ENCODE measurements around the gene ZNF775.

Gene ZNF775

DNA sequence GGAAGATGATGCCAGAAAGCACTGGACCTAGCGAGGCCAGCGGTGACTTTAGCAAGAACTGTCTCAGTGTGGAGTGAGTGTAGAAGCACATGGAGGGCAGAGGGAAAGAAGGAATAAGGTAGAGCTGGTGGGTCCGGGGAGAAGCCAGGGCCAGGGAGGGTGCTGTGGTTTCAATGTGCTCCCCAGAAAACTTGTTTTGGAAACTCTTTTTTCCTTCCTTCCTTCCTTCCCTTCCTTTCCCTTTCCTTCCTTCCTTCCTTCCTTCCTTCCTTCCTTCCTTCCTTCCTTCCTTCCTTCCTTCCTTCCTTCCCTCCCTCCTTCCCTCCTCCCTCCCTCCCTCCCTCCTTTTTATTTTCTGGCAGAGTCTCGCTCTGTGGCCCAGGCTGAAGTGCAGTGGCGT lies 32.2 kb upstream of the ZNF775 start:
- DNase-seq: no peak

DNA sequence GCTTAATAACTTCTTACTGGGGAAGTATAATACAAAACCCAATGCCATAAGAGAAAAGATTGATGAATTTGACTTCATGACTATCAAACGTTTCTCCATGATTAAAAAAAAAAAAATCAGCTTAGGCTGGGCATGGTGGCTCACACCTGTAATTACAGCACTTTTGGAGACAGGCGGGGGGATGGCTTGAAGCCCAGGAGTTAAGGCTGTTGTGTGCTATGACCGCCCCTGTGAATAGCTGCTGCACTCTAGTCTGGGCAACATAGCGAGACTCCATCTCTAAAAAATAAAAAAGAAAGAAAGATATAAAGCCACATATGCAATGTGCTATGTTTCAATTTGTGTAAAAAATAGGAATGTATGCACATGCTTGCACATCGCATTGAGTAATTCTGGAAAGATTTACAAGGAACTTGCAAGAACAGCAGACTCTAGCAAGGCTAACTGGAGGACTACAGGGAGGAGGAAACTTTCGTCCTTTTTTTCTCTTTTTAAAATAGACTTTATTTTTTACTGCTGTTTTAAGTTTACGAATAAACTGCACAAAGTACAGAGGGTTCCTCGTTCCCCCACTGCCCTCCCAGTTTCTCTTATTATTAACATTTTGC lies 27.4 kb upstream of the ZNF775 start:
- DNase-seq: no peak

DNA sequence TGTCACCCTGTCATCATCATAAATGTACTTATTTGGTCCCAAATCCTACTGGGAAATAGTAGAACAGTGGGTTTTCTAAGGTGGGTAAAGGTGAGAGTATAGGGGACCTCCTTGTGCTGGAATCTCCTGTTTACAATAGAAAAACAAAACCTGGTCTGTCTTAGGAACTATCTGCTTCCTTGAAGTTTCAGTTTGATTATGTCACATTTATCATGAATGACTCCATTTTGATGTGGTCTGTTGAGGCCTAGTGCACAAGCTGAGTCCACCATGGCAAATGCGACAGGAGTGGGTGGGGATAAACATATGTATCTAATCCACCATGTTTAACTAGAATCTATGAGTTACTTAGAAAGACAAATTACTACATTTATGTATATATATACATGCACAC lies 23.5 kb upstream of the ZNF775 start:
- DNase-seq: no peak

DNA sequence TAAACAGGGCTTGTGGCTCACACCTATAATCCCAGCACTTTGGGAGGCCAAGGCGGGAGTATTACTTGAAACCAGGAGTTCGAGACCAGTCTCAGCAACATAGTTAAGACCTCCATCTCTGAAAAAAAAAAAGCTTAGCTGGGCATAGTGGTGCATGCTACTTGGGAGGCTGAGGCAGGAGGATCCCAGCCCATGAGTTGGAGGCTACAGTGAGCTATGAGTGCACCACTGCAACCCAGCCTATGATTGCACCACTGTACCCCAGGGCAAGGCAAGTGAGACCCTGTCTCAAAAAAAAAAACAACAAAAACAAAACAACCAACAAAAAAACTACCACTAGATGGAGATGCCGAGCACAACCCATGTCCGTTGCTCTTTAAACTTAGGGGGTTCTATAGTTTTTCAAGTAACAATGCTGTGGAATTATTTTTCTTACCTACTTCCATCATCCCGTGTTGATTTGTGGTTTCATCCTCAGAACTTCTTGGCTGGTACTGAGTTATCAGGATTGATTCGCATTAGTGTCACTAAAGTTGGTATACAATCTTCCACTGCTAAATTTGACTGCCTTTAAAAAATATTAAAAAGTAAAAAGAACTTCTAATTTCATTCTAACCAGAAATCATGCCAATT lies 22.7 kb upstream of the ZNF775 start:
- peak; percentile 43 for DNase-seq

DNA sequence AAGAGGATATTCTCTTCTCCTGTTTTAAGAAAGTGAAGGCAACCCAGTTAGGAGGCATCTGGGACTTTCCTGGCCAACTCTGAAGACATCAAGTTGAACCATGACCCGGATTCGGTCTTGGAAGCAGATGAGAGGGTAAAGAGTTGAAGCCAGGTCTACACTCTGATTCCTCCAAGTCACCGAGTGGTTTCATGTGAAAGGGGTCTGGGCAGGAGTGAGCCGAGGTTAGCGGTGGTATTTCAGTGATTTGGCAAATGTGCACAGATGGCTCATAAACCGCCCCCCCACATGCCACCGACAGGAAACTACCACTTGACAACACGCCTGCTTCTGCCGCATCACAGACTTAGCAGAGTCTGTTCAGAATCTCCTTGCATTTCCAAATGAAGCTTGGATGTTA lies 21.9 kb upstream of the ZNF775 start:
- peak; percentile 54 for DNase-seq

DNA sequence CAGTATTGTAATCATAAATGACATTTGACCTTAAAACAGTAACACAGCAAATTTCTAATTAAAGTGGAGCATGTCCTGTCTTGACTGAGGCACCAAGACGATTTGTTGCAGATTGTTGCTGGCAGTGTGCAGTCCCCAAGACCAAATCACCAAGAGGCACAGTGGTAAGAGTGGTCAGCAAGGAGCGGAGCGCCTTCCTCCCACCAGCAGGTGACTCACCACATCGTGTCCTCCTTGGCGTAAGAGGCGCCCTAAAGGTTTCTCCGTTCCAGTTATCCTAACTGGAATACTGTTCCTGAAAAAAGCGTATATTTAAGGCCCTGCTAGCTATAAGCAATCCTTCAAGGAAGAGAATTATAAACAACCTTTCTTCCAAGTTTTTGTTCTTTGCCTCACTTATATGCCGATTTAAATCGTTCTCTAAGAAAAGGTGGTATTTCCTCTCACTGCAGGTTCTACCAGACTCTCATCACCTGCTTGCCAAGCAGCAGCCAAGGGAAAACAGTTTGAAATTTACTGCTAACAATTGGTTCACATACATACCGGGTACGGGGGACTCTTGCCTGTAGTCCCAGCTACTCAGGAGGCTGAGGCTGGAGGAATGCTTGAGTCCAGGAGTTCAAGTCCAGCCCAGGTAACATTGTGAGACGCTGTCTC lies 21.2 kb upstream of the ZNF775 start:
- no peak for DNase-seq

DNA sequence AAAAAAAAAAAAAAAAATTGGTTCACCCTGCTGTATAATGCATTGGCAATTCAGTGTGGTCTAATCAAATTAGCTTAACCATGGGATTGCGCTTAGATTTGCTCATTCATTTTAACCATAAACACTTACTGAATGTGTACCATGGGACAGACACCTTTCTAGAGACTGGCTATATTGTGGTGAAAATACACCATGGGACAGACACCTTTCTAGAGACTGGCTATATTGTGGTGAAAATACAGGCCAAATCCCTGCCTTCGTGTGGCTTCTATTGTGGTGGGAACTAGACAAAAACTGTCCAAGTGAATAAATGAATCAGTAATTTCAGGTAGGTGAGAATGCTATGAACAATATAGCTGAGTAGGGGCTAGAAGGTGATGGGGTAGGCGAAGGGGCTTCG lies 20.7 kb upstream of the ZNF775 start:
- DNase-seq: no peak

DNA sequence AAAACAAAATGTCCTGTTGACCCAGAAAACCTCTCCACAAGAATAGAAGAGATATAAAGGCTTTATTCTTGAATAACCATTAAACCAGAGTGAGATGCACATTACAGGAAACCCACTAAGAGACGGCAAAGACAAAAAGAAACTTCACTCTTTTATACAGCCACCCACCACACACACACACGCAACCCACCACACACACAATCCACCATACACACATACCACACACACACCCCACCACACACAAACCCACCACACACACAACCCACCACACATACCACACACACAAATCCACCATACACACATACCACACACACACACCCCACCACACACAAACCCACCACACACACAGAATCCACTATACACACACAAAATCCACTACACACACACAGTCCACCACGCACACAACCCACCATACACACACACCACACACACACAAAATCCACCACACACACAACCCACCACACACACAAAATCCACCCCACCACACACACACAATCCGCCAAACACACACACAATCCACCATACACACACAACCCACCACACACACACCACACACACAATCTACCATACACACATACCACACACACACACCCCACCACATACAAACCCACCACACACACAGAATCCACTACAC lies 20.0 kb upstream of the ZNF775 start:
- DNase-seq: no peak

DNA sequence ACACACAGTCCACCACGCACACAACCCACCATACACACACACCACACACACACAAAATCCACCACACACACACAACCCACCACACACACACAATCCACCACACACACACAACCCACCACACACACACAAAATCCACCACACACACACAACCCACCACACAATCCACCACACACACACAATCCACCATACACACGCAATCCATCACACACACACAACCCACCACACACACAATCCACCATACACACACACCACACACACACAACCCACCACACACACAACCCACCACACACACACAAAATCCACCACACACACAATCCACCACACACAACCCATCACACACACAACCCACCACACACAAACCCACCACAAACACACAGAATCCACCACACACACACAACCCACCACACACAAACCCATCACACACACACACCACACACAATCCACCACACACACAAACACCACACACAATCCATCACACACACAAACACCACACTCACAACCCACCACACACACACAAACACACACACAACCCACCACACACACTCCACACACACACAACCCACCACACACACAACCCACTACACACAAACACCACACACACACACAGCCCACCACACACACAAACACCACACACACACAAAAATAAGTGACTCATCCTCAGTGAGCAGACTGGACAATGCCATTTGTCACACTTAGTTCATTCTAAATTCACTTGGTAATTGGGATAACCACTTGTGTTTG lies 19.3 kb upstream of the ZNF775 start:
- no peak for DNase-seq

DNA sequence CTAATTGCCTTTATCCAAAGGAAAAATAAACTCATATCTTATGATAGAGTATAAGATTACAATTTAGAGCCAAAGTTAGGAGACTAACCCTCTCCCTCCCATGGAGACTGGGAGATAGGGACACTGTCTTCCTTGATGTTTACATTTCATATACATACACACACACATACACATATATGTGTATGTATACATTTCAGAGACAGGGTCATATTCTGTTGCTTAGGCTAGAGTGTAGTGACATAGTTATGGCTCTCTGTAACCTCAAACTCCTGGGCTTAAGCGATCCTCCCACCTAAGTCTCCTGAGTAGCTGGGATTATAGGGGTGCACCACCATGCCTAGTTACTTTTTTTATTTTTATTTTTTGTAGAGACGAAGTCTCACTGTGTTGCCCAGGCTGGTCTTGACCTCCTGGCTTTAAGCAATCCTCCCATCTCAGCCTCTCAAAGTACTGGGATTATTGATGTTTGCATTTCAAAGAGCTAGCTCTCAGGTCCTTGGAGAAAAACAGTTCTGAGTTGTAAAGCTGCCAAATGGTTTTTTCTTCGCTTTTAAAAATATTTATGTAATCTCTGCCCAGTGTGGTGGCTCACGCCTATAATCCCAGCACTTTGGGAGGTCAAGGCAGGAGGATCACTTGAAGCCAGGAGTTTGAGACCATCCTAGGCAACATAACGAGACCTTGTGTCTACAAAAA lies 18.6 kb upstream of the ZNF775 start:
- DNase-seq: no peak

DNA sequence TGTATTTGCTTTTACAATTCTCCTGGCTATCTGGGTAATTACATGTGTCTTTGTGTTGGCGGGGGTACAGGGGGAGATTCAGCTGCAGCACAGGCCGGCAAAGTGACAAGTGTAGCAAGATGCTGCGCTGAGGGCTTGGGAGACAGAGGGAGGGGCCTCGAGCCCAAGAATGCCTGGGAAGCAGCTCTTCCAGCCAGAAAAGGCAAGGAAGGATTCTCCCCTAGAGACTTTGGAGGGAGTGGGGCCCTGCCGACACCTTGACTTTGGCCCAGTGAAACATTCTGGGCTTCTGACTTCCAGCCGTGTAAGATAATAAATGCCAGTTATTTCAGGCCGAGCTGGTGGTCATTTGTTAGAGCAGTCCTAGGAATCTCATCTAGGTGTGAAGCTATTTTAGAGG lies 17.7 kb upstream of the ZNF775 start:
- no peak for DNase-seq

DNA sequence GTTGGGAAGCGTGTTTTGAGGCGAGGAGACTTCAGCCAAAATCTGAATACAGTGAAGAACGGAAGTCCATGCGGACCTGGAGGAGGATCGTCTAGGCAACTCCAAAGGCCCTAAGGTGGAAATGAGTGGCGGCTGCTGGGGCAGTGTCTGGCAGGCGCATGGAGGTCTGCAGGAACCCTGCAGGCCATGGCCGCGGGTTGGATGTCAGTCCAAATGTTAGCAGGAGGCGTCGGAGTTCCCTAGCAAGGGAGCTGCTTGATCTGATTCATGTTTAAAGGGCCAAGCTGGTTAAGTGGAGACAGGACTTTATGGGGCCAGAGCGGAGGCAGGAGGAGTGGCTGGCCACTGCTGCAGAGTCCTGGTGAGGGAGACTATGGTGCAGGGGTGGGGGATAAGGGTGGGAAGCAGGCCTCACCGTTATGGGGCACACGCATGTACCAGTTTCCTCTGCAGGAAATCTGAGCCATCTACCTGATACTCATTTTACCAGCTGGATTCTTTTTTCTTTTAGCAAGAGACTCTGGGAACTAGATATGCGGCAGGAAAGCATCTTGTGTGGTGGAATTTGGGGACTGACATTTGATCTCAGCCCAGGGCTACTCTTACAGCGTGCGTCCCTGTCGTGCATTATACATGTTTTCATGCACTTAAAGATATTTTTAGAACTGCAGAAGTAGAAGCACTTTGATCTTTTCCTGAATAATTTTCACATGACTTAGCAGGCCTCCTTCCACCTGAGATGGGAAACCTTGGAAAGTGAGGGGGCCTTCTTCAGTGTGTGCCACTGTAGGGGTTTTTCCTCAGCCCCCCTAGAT lies 17.1 kb upstream of the ZNF775 start:
- no peak for DNase-seq

DNA sequence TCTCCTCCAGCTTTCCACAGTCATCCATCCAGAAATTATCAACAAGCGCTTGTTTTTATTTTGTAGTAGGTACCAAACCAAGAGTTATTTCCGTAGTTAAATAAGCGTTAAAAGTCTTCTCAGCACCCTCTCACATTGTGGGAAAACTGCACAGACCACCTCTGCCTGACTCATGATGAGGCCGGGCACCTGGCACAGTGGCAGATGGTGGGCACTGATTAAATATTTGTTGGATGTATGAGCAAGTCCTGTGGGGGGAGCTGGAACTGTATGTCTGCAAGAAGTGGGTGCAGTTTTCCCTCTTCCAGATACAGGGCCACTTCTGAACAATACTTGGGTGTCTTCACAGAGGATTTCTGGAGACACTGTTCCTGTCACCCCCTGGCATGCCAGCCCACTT lies 15.8 kb upstream of the ZNF775 start:
- DNase-seq: no peak

DNA sequence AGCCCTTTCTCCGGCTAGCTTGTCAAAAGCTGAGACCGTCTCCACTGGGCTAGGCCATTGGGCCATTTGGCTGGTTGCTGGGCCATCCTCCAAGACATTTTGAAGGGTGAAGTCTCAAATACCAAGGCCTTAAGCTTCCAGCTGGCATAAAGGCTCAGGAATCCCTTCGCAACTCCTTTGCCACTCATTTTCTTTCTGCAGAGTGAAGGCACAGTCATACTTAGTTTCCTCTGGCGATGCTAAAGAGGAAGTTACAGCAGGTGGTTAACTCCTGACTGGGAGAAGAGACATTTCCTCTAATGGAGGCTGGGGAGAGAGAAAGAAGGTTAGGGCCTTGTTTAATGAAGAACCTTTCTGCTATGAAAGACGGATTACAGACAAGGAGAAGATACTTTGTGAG lies 15.3 kb upstream of the ZNF775 start:
- no peak for DNase-seq

DNA sequence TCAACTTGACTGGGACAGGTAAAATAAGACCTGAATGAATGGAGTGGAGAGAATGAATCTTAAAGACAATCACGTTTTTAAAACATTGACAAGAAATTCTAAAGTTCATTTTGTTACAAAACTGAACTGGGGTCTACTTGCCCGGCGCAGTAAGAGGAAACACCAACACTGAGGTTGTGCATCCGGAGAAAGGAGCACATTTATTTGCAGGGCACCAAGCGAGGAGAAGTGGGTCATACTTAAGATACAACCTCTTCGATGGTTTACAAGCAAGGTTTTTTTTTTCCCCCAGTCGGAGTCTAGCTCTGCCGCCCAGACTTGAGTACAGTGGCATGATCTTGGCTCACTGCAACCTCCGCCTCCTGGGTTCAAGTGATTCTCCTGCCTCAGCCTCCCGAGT lies 13.9 kb upstream of the ZNF775 start:
- no peak for DNase-seq

DNA sequence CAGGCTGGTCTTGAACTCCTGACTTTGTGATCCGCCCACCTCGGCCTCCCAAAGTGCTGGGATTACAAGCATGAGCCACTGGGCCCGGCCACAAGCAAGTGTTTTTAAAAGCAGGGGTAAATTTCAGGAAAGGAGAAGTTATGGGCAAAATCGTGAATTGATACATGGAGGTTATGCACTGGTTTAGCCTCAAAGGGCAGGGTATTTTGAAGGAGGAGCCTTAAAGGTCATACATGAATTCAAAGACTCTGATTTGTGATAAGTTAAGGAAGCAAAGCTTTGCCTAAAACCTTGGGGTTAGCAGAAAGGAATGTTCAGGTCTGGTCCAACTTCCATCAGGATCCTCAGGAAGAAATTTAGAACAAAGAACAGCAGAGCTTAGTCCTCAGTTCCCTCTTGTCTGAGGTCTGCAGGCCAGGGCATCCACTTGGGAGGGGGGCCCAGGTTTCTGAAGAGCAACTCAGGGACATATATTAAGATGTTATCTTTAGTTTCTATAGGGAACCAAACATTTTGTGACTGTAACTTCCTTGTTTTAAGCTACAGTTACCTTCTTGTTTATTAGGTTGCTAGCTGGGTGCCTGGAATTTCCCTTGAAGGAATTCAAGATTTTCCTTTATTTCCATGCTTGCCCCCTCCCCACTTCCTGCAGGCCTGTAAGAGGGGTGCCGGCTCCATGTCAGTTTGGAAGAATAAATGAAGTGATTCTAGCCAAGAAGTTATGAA lies 13.3 kb upstream of the ZNF775 start:
- no peak for DNase-seq

DNA sequence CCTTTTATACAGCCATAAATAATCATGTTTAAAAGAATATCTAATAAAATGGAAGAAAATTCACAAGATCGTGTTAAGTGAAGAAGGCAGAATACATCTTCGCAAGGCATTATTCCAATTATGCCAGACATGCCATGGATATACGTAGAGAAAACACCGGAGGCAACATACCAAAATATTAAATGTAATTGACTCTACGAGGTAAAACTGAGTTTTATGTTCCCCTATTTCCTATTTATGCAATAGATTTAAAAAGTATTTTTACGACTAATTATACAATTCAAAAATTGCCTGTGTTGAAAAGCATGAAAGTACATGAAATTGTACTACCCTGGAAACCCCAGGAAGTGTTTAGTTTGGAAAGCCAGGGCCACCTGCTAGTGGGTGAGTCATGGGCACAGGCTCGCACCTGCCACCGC lies 11.4 kb upstream of the ZNF775 start:
- DNase-seq: no peak

DNA sequence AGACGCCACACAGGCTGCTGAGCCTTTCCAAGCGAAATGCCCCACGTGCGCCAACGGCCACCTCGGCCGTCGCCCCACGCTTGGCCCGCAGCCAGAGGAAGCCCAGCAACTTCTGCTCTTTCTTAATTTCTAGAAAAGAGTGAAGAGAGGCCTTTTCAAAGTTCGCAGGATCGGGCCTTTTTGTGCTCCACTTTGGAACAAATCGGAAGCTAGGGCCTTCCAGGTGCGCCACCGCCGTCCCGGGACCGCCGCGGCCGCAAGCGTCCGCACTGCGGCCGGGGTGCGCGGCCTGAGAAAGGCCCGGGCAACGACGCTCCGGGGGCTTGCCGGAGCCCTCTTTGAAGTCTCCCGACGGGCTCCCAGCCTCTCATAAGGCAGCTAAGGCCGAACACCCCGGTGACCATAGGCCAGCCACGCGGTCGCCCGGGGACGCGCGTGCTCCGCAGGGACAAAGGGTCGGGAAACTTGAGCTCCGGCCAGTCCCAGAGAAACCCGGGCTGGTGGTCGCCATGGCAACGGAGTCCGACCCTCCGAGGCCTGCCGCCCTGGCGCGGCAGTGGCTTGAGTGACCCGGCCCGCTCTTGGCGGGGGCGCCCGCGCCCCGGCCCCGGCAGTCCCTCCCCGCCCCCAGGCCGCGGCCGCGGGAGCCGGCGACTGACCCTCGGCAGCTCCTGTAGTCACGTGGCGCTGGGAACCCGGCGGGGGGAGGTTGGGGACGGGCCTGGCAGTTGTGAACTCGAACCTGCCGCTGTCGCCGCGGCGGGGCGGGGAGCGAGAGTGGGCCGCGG lies 10.8 kb upstream of the ZNF775 start, which contains the start of gene REPIN1:
Gene REPIN1 (plus strand): TSS at position 727 of the 788 bp plus-strand sequence. CDS start 890 bp downstream, outside the sequence.
- peak; percentile 69 for DNase-seq

DNA sequence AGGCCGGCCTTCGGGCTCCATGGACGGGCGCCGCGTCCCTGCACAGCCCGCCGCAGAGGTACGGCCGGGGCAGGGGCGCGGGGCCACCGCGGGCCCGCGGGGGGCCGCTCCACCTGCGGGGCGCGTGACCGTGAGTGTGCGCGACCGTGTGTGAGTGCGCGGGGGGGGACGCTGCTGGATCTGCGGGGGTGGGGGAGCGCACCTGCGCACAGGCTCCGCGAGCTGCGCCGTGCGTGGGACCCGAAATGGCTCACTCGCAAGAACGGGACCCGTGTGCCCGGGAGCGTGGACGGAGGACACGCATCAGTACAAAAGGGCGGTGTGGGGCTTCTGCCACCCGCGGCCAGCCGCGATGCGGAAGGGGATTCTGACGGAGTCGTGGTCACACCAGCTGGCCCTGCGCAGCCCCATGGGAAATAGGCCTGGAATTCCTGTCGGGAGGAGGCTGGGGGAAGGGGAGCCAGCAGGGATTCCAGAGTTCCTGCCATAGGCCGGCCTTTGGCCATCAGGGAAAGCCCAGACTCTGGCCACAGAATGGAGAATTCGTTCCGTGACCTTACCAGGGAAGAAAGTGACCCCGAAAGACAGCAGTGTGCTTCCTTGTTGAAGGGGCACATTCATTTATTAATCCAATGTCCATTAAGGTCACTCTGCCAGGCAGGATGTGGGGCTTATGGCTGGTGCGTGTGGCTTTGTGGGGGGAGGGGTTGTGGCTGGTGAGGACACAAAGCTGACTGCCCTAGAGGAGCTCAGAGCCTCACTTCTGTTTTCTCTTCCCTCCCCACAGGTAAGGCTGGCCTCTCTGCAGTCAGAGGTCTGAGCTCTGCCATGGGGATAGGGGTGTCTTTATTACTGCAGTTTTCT lies 10.0 kb upstream of the ZNF775 start:
- peak; percentile 61 for DNase-seq
